HFFc6 (cell line): ENCODE measurements around the gene HSPA4L. TPM values are rescaled to one million over a fixed set of nuclear protein-coding genes. Genes with fewer than 3 reads are reported as not detected.

ENCODE experiments used
- DNase-seq: peaks from one replicate; pipeline ENCODE4 v3.0.0-alpha.2; 2018
- H3K27ac Mint-ChIP-seq: 2 replicates; pipeline ENCODE4 v1.8.0; 2020; ENCODE audit warnings: mild to moderate bottlenecking, mixed read lengths
- H3K27me3 Mint-ChIP-seq: 2 replicates; pipeline ENCODE4 v1.8.0; 2021; ENCODE audit warnings: mild to moderate bottlenecking, moderate library complexity, mixed read lengths; ENCODE audit not compliant: insufficient read depth
- H3K36me3 Mint-ChIP-seq: 2 replicates; pipeline ENCODE4 v1.8.0; 2021; ENCODE audit warnings: low read depth, mixed read lengths
- H3K4me1 Mint-ChIP-seq: 2 replicates; pipeline ENCODE4 v1.8.0; 2020; ENCODE audit warnings: low read depth, mixed read lengths
- H3K4me3 Mint-ChIP-seq: 2 replicates; pipeline ENCODE4 v1.8.0; 2020; ENCODE audit warnings: mild to moderate bottlenecking, moderate library complexity, mixed read lengths
- H3K9me3 Mint-ChIP-seq: 2 replicates; pipeline ENCODE4 v1.8.0; 2020; ENCODE audit warnings: mild to moderate bottlenecking, mixed read lengths
- CTCF ChIP-seq: fragments of 200-600 bp; sonication (generic); IDR thresholded peaks from 2 replicates; pipeline ENCODE4 v1.5.0; 2021; ENCODE audit warnings: antibody characterized with exemption, mild to moderate bottlenecking
- total RNA-seq, 6 experiments: library from RNA; stranded (reverse); fragmentation: NEBNext Ultra II Directional; extraction: Animal tissue kit (Norgen Biotek cat#: 25700); gene quantifications; 2 replicates in 1 of 6; 3 replicates in 5 of 6; pipeline ENCODE4 v1.2.3, GENCODE V29; 2021

The HSPA4L gene
- total RNA-seq, 6 experiments from 2014 or later: 5.9 to 7.9 (median 7.5) TPM

DNA sequence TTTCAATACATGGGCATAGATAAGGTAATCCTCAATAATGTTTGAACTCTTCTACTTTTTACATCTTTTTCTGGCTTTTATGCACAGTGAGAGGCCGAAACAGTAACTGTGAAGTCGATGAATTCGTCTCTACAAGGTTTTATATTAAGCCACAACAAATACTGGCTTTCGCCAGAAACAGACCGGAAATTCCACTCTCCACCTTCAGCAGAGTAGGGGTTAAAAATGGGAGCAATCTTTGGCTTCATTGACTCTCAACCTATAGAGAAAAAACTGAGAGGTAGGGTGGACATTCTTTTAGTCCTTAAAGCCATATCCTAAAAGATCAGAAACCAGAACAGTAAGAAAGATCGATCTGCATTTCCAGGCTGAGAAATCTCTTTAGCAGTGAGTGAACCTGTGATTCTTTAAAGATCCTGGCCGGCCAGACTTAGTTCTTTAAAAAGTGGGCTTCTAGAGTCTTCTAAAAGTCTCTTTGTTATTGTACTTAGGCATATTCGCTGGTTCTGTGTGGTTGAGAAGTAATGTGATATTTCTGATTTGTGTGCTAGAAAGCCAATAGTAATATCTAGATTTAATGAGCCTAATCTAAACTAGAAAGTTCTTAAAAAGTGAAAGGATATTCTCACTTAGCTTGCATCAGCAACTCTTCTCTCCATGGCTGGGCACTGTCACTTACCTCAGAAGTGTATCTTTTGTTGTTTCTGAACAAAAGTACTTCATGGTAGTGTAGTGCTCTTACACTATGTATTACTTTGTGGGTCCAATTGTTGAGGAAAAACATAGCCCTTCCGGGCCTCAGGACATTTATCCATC lies 2.0 kb downstream of the HSPA4L start:
- no peak for TF ChIP-seq CTCF
- no peak for DNase-seq
- H3K27me3 Mint-ChIP-seq: peaks cover 4% of the 10 kb centered on the region; the same call in 1 of the 2 replicates
- no peak overlapping the region for H3K27ac Mint-ChIP-seq
- peaks cover 4% of the 10 kb centered on the region; the same call in 1 of the 2 replicates for H3K36me3 Mint-ChIP-seq
- H3K9me3 Mint-ChIP-seq: no peaks in the 10 kb centered on the region
- H3K4me1 Mint-ChIP-seq: peaks cover 30% of the 10 kb centered on the region
- peak overlapping the region; percentile 99 for H3K4me3 Mint-ChIP-seq

DNA sequence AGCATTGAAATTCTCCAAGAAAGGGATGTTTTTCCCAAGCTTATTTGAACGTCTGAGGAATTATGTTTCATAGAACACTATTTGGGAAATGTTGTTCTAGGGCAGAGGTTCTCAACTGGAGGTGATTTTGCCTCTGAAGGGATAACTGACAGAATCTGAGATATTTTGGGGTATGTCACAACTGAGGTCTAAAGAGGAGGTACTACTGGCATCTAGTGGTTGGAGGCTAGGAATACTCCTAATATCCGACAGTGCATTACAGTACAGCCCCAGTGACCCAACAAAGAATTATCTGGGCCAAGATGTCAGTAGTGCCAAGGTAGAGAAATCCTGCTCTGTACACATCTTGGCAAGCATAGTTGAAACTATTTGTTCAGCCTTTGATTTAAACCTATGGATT lies 6.4 kb downstream of the HSPA4L start:
- Mint-ChIP-seq H3K4me1 (peaks cover 12% of the 10 kb centered on the region), H3K27ac (no peak overlapping the region), H3K36me3 (no peaks in the 10 kb centered on the region), H3K9me3 (no peaks in the 10 kb centered on the region), H3K4me3 (no peak overlapping the region), H3K27me3 (no peaks in the 10 kb centered on the region)
- no peak for DNase-seq
- TF ChIP-seq CTCF: peak; percentile 37; the same call in 1 of the 2 replicates

GRCh38 chr4:127791391-127791790 lies 9.3 kb downstream of the HSPA4L start:
- Mint-ChIP-seq H3K9me3 (no peaks in the 10 kb centered on the region), H3K36me3 (peaks cover under 1% of the 10 kb centered on the region; the same call in 1 of the 2 replicates), H3K4me3 (no peak overlapping the region), H3K27me3 (no peaks in the 10 kb centered on the region), H3K4me1 (peaks cover under 1% of the 10 kb centered on the region; the same call in 1 of the 2 replicates), H3K27ac (no peak overlapping the region)
- no peak for DNase-seq
- no peak for TF ChIP-seq CTCF

DNA sequence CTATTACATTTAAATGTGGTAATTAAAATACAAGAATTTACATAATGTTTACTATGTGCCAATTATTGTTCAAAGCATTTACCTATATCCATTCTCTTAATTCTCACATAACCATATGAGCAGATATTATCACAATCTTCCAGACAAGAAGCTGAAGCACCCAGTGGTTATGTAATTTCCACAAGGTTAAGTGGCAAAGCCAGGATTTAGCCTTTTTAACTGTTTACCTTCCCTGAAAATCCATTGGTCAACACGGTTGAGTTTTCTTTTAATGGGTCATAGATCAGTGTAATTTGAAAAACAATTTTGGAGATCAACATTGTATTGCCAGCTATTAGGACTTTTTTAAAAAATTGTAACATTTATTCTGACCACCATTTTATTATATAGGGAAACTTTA lies 11.4 kb downstream of the HSPA4L start:
- Mint-ChIP-seq H3K4me1 (peaks cover 8% of the 10 kb centered on the region), H3K27ac (no peak overlapping the region), H3K9me3 (no peaks in the 10 kb centered on the region), H3K4me3 (no peak overlapping the region), H3K27me3 (no peaks in the 10 kb centered on the region), H3K36me3 (peaks cover 6% of the 10 kb centered on the region; the same call in 1 of the 2 replicates)
- DNase-seq: no peak
- no peak for TF ChIP-seq CTCF

DNA sequence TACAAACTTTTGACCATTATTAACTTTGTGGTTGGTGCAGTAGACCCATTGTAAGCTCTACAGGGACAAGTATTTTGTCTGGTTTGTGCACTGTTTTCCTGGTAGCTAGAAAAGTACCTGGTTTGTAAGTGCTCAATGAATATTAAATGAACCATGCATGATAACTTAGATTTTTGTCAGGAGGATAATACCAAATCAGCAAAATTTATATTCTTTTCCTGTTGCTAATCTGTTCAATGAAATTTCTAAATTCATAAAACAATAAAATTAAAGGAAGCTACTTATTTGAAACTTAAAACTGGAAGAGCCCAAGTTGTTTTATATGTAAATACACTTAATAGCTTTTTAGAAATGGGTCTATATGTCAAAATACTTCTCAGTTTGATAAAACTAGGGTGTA lies 17.6 kb downstream of the HSPA4L start:
- no peak for TF ChIP-seq CTCF

More for the DNA sequence above, 17.6 kb downstream of the HSPA4L start:
- Mint-ChIP-seq H3K27ac (no peak overlapping the region), H3K4me1 (peaks cover 8% of the 10 kb centered on the region), H3K36me3 (peaks cover 6% of the 10 kb centered on the region; the same call in 1 of the 2 replicates), H3K27me3 (no peaks in the 10 kb centered on the region), H3K9me3 (no peaks in the 10 kb centered on the region), H3K4me3 (no peak overlapping the region)
- DNase-seq: no peak
